GM12878 (cell line): ENCODE measurements around the gene SEC14L6. TPM values are rescaled to one million over a fixed set of nuclear protein-coding genes. Genes with fewer than 3 reads are reported as not detected.

Experiments
- ATAC-seq: fragments of 200-7000 bp; cut with Tn5 transposase; 3 replicates; pipeline ENCODE4 v1.9.1; 2020; ENCODE audit warnings: mild to moderate bottlenecking, moderate library complexity
- BruUV-seq: library from RNA; stranded (reverse); fragments of 400-500 nt; replicated peaks from 2 replicates; lab custom pipeline; 2021; lab: Mats Ljungman, UMichigan
- CTCF ChIA-PET: fragments of 300-600 bp; sonication (Branson Sonifier 250); formaldehyde crosslinking; extraction: SDS; loops from one replicate; lab custom pipeline; 2021; ENCODE audit warnings: inconsistent platforms; lab: Yijun Ruan, JAX
- POLR2A ChIA-PET: fragments of 350-600 bp; formaldehyde crosslinking; extraction: SDS; loops from one replicate; lab custom pipeline; 2021; ENCODE audit warnings: inconsistent platforms; lab: Charles Lee
- RAD21 ChIA-PET: fragments of 300-600 bp; sonication (Branson Sonifier 250); formaldehyde crosslinking; loops from one replicate; lab custom pipeline; 2023; ENCODE audit warnings: antibody characterized with exemption; ENCODE audit not compliant: unreplicated experiment; lab: Charles Lee
- SMC1A ChIA-PET: fragments of 300-600 bp; sonication (Branson Sonifier 250); formaldehyde crosslinking; loops from one replicate; lab custom pipeline; 2023; ENCODE audit not compliant: unreplicated experiment, uncharacterized antibody; lab: Charles Lee
- DNase-seq: peaks from one replicate; pipeline ENCODE4 v3.0.0-alpha.2; 2011; ENCODE audit warnings: low read depth, low spot score
- FAIRE-seq: peaks from 3 replicates; lab custom pipeline; 2011; peaks lifted over from hg19 to GRCh38; lab: Jason Lieb, UNC
- H2AFZ ChIP-seq: 2 replicates; pipeline ENCODE4 v1.6.0; 2011; ENCODE audit warnings: low read depth, low read length, control low read depth; ENCODE audit not compliant: control insufficient read depth
- H3K27ac ChIP-seq: 2 replicates; pipeline ENCODE4 v1.5.1; 2011; ENCODE audit warnings: control low read depth; ENCODE audit not compliant: control insufficient read depth, insufficient read depth
- H3K27me3 ChIP-seq, 2 experiments: replicated peaks in 1 of 2; 2 replicates each; pipeline versions ENCODE4 v1.6.0 to v1.6.1; 2011; ENCODE audit warnings: low read length in 1 of 2; ENCODE audit not compliant: control insufficient read depth in 2 of 2, insufficient read depth in 2 of 2
- H3K36me3 ChIP-seq, 2 experiments: 2 replicates each; pipeline ENCODE4 v1.5.1; 2011; ENCODE audit warnings: low read length in 1 of 2; ENCODE audit not compliant: control insufficient read depth in 2 of 2, insufficient read depth in 2 of 2
- H3K4me1 ChIP-seq: 2 replicates; pipeline ENCODE4 v1.6.1; 2011; ENCODE audit warnings: mild to moderate bottlenecking, low read length, moderate library complexity, mixed read lengths; ENCODE audit not compliant: control insufficient read depth, insufficient read depth
- H3K4me2 ChIP-seq: 2 replicates; pipeline ENCODE4 v1.6.0; 2011; ENCODE audit warnings: control low read depth; ENCODE audit not compliant: control insufficient read depth, insufficient read depth
- H3K4me3 ChIP-seq: fragments of 200-600 bp; sonication (generic); 2 replicates; pipeline ENCODE4 v1.5.1; 2016
- H3K79me2 ChIP-seq: 2 replicates; pipeline ENCODE4 v1.6.0; 2011; ENCODE audit warnings: low read length; ENCODE audit not compliant: control insufficient read depth, insufficient read depth
- H3K9ac ChIP-seq: 2 replicates; pipeline ENCODE4 v1.8.0; 2011; ENCODE audit warnings: low read length, control low read depth, mixed read lengths; ENCODE audit not compliant: control insufficient read depth, insufficient read depth
- H3K9me3 ChIP-seq: replicated peaks from 3 replicates; pipeline ENCODE4 v1.5.1; 2011; ENCODE audit warnings: mild to moderate bottlenecking, low read length; ENCODE audit not compliant: control insufficient read depth, insufficient read depth
- H4K20me1 ChIP-seq: 2 replicates; pipeline ENCODE4 v1.6.0; 2011; ENCODE audit not compliant: control insufficient read depth, insufficient read depth
- CHD4 ChIP-seq: fragments of 200-600 bp; sonication (generic); IDR thresholded peaks from 2 replicates; pipeline ENCODE4 v1.6.1; 2016; ENCODE audit warnings: mild to moderate bottlenecking
- DPF2 ChIP-seq: fragments of 450-650 bp; IDR thresholded peaks from 2 replicates; pipeline ENCODE4 v1.6.1; 2017; ENCODE audit warnings: mild to moderate bottlenecking
- EZH2 ChIP-seq: IDR thresholded peaks from 2 replicates; pipeline ENCODE4 v1.6.1; 2012; ENCODE audit warnings: low read depth, mild to moderate bottlenecking, control low read depth, inconsistent platforms, low read length, borderline replicate concordance; ENCODE audit not compliant: control insufficient read depth
- GABPA ChIP-seq: IDR thresholded peaks from 2 replicates; pipeline ENCODE4 v1.6.1; 2014; ENCODE audit warnings: antibody characterized with exemption, low read depth, mild to moderate bottlenecking, inconsistent platforms
- HCFC1 ChIP-seq: fragments of 150-350 bp; IDR thresholded peaks from 2 replicates; pipeline ENCODE4 v1.6.1; 2014; ENCODE audit warnings: low read length
- NR2C1 ChIP-seq: fragments of 450-650 bp; IDR thresholded peaks from 2 replicates; pipeline ENCODE4 v1.6.1; 2017; ENCODE audit warnings: antibody characterized with exemption, mild to moderate bottlenecking, moderate library complexity
- POU2F2 ChIP-seq: IDR thresholded peaks from 3 replicates; pipeline ENCODE4 v1.6.1; 2011; ENCODE audit warnings: low read depth, mild to moderate bottlenecking, low read length, borderline replicate concordance
- RUNX3 ChIP-seq: IDR thresholded peaks from 2 replicates; pipeline ENCODE4 v1.6.1; 2012; ENCODE audit warnings: low read length, inconsistent platforms
- SIN3A ChIP-seq: IDR thresholded peaks from 2 replicates; pipeline ENCODE4 v1.6.1; 2012; ENCODE audit warnings: low read depth, low read length, improper control_type of control experiment
- SUZ12 ChIP-seq: fragments of 200-600 bp; sonication (generic); IDR thresholded peaks from one replicate; pipeline ENCODE4 v1.6.1; 2018; ENCODE audit warnings: antibody characterized with exemption, mild to moderate bottlenecking; ENCODE audit not compliant: unreplicated experiment
- TBL1XR1 ChIP-seq: IDR thresholded peaks from 2 replicates; pipeline ENCODE4 v1.6.1; 2012; ENCODE audit warnings: low read depth, low read length, improper control_type of control experiment
- TCF3 ChIP-seq: IDR thresholded peaks from 2 replicates; pipeline ENCODE4 v1.6.1; 2012; ENCODE audit warnings: low read depth, mild to moderate bottlenecking, low read length, borderline replicate concordance; ENCODE audit not compliant: insufficient read depth
- WGBS: methylation state at CpG from one replicate; pipeline ENCODE4 v1.1.6; 2016; ENCODE audit warnings: low lambda C conversion rate; ENCODE audit not compliant: insufficient replicate concordance, insufficient coverage; ENCODE audit errors: missing lambda C conversion rate; 5-methylcytosine and 5-hydroxymethylcytosine counted together
- in situ Hi-C: fragments of 300-500 bp; cut with MboI; formaldehyde crosslinking; loops from 9 replicates; pipeline ENCODE4 v1.14.3; 2018; ENCODE audit warnings: mixed read lengths
- intact Hi-C: fragments of 100-400 bp; cut with micrococcal nuclease; formaldehyde crosslinking; loops from one replicate; pipeline ENCODE4 v1.14.2; 2022; ENCODE audit not compliant: unreplicated experiment
- polyA plus RNA-seq, 11 experiments: library from polyadenylated mRNA; depleted of rRNA in 4 of 11; unstranded in 6 of 11; stranded (reverse) in 5 of 11; fragments of >200 nt; fragmentation: Nextera tagmentation in 4 of 11; fragmentation: Illumina TruSeq in 1 of 11; extraction: Ambion mirVana in 4 of 11; extraction: Trizol in 1 of 11; gene quantifications; 1 replicate in 1 of 11; 2 replicates in 10 of 11; pipeline versions ENCODE4 v1.2.1 to v1.2.3, GENCODE V29; 2011 to 2016; ENCODE audit warnings: inconsistent platforms in 2 of 11, missing spikeins in 2 of 11, low read depth in 1 of 11
- total RNA-seq, 4 experiments: library from RNA; depleted of rRNA in 3 of 4; stranded (reverse); fragments of >200 nt in 3 of 4; fragmentation: Illumina TruSeq in 1 of 4; extraction: Trizol in 1 of 4; gene quantifications; 2 replicates each; pipeline versions ENCODE4 v1.2.1 to v1.2.3, GENCODE V29; 2013 to 2021

Gene SEC14L6
- total and polyA plus RNA-seq, 10 of the 15 experiments (the other 5 are each of a cell fraction or from before 2014, with no cell fraction given): not detected

DNA sequence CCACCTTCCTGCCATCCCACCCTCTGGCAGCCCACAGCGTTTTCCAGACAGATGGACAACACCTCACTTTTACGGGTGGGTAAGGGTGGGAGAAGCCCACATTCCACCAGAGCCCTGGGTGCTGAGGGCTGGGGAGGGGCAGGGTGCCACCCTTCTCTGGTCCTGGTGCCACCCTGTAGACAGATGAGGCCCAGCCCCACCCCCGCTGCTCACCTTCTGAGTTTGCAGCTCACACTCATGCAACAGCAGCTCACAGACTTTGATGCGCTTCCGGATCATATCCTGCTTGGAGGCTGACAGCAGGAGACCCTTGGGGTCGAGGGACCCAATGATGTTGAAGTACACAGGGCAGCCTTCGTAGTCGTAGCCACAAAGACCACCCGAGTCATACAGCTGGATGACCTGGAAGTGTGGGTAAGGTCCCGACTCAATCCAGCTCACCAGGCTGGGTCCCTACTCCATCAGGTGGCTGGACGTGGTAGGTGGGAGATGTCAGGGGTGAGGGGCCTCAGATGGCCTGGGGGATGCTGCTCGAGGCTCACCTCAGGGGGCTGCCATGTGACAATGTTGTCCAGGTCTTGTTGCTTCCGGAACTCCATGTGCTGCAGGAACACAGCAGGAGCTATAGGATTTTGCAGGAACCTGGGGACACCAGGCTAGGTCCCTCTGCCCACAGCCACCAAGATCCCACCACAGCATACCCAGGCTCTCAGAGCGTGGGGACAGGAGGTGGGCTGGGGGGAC lies 51.3 kb downstream of the SEC14L6 start:
- no peak overlapping the region for H3K27ac ChIP-seq
- H3K4me3 ChIP-seq: no peak overlapping the region
- no TSS peak for BruUV-seq
- no peak for TF ChIP-seq TBL1XR1
- TF ChIP-seq SIN3A: no peak
- TF ChIP-seq EZH2: no peak
- TF ChIP-seq DPF2: no peak
- TF ChIP-seq SUZ12: no peak
- TF ChIP-seq TCF3: no peak
- no peak for TF ChIP-seq HCFC1
- no peak for TF ChIP-seq NR2C1
- TF ChIP-seq CHD4: no peak
- TF ChIP-seq RUNX3: no peak
- no peak for TF ChIP-seq GABPA
- TF ChIP-seq POU2F2: no peak
- DNase-seq: no peak
- intact Hi-C loops (no loop called here), in situ Hi-C loops (no loop called here)
- H3K36me3 ChIP-seq: no peaks in the 10 kb centered on the region
- H3K4me2 ChIP-seq: no peak overlapping the region
- no peak for ATAC-seq
- ChIA-PET SMC1A (no interaction called here), CTCF (interaction anchor here (0.8 to 2.1 kb wide), 2 partner anchors 9 to 387 kb away, joined by 3 to 5 read pairs; no protein-coding TSS in a partner anchor), RAD21 (no interaction called here), POLR2A (no interaction called here)
- no peaks in the 10 kb centered on the region for H3K4me1 ChIP-seq
- 35% methylated on average over 14 of the region's 14 CpGs for WGBS
- no peaks in the 10 kb centered on the region for H4K20me1 ChIP-seq
- H2AFZ ChIP-seq: no peak overlapping the region
- no peak overlapping the region for H3K9ac ChIP-seq
- H3K79me2 ChIP-seq: no peaks in the 10 kb centered on the region
- no peaks in the 10 kb centered on the region; a peak in 1 of 4 replicates for H3K27me3 ChIP-seq
- no peaks in the 10 kb centered on the region for H3K9me3 ChIP-seq
- FAIRE-seq: no peak
